GM15510 (cell line): Measurements from ENCODE around the gene ZNF608.

ENCODE experiments used
- POLR2A ChIP-seq: IDR thresholded peaks from 3 replicates; pipeline ENCODE4 v1.6.1; 2011; ENCODE audit warnings: borderline replicate concordance; ENCODE audit not compliant: insufficient read length; ENCODE audit errors: extremely low read depth

Gene ZNF608

DNA sequence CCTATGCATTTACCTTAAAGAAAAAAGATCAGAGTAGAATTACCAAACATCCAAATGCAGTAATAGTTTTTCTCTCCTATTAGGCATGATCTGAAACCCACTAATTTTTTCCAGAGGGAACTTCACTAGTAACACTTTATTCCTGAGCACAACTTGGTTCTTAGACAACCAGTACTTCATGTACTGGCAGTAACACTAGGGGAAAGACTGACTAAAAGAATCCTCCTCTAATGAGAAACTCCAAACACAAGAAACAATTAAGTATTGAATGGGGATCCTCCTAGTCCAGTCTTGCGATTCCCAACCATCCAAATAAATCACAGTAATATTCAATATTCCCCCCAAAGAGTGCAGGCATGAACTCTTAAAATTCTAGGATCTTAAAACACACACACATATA lies 48.9 kb downstream of the ZNF608 start:
- TF ChIP-seq POLR2A: no peak

DNA sequence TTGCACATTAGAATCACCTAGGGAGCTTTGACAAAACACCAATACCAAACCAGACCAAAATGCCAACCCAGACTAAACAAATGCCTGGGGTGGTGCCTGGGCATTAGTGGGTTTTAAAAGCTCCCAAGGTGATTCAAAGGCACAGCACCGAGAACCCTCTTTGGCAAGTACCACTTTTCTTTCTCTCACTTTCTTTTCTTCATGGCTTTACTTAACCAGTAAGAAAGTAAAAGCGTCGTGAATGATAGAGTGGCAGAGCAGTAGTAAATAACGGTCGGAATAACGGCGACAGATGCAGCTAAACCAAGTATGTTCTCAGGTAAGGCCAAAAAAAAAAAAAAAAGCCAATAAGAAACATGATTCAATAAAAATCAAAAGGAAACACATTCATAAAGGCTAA lies 49.5 kb downstream of the ZNF608 start:
- TF ChIP-seq POLR2A: no peak
